OCI-M1 (cell line): Measurements from ENCODE around the gene NINL.
"Not testable (repeated sequence)": the region's sequence is repeated elsewhere in the genome, so short reads cannot be mapped to it uniquely, and the experiment has no call there.

Experiments used
- DNase-seq: peaks from one replicate; lab custom pipeline; 2025; lab: John Stamatoyannopoulos, UW

Gene NINL

DNA sequence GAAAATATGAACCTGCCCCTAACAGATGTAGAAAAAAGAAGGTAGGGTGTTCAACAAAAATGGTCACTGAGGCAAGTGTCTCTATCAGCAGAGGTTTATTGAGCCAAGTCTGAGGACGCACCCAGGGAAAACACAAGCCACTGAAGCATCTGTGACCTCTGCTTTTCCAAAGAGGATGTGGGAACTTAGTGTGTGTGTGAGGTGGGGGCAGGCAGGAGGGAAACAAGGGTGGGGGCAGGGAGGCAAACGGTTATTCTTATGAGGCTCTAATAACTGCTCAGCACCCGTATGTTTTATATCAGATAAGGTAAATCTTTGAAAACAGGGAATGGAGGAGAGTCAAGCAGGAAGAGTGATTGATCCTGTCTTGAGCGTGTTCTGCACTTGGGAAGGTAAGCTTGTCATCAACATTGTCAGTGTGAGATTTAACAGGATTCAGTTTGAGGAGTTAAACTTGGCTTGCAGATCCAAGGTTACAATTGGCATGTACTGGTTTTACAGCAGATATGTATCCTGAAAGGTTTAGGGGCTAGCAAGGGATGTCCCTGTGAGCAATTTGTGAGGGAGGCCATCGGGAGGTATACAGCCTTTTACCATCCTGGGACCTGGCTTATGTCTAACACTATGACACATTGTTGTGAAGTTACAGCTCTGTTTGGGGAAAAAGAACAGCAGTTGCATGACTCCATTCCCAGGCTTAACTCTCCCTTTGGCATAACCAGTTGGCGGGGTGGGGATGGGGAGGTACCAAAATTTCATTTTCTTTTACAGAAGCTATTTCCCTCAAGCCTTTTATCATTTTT lies 33.7 kb downstream of the NINL start:
- no peak for DNase-seq

DNA sequence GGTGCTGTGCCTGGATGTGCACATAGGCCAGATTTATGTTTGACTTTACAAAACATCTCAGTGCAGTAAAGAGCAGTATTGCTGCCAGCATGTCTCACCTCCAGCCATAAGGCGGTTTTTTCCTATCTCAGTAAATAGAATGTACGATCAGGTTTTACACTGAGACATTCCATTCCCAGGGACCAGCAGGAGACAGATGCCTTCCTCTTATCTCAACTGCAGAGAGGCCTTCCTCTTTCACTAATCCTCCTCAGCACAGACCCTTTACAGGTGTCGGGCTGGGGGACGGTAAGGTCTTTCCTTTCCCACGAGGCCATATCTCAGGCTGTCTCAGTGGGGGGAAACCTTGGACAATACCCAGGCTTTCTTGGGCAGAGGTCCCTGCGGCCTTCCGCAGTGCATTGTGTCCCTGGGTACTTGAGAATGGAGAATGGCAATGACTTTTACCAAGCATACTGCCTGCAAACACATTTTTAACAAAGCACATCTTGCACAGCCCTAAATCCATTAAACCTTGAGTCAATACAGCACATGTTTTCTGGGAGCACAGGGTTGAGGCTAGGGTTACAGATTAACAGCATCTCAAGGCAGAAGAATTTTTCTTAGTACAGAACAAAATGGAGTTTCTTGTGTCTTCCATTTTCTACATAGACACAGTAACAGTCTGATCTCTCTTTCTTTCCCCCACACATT lies 34.5 kb downstream of the NINL start:
- DNase-seq: not testable (repeated sequence)

DNA sequence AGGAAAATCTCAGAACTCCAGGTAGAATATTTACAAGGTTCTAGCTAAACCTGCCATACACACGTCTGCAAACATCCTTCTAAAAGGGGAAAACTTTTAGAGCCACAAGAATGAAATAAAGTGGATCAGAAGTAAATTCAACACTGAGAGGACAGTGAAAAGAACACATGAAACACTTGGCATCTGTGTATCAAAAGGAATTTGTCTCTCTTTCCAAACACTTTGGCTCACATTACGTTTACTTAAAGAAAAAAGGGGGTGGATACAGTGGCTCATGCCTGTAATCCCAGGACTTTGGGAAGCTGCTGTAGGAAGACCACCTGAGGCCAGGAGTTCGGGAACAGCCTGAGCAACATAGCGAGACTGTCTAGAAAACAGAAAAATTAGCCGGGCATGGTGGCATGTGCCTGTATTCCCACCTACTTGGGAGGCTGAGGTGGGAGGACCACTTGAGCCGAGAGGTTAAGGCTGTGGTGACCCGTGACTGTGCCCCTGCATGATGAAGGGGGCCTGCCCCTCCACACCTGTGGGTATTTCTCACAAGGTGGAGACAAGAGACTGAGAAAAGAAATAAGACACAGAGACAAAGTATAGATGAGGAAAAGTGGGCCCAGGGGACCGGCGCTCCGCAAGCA lies 35.4 kb downstream of the NINL start:
- DNase-seq: no peak

DNA sequence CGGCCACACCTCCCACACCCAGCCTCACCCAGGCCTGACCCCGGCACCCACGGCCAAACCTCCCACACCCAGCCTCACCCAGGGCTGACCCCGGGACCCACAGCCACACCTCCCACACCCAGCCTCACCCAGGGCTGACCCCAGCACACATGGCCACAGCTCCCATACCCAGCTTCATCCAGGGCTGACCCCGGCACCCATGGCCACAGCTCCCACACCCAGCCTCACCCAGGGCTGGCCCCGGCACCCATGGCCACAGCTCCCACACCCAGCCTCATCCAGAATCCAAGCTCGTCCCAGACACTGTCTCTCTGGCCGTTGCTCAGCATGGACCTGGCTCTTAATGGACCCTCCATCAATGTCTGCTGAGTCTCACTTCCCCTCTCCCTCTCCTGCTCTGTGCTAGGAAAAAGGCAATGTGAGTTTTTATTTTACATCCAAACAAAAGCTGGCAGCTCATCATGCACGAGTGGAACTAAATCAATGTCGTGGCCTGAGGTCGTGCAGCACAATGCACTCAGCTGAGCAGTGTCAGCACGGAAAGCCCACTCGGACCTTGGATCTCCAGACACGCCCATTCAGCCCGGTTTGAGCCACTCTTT lies 36.1 kb downstream of the NINL start:
- no peak for DNase-seq

DNA sequence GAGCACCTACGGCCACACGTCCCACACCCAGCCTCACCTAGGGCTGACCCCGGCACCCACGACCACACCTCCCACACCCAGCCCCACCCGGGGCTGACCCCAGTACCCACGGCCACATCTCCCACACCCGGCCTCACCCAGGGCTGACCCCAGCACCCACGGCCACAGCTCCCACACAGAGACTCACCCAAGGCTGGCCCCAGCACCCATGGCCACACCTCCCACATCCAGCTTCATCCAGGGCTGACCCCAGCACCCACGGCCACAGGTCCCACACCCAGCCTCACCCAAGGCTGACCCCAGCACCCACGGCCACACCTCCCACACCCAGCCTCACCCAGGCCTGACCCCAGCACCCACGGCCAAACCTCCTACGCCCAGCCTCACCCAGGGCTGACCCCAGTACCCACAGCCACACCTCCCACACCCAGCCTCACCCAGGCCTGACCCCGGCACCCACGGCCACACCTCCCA lies 36.7 kb downstream of the NINL start:
- DNase-seq: no peak

DNA sequence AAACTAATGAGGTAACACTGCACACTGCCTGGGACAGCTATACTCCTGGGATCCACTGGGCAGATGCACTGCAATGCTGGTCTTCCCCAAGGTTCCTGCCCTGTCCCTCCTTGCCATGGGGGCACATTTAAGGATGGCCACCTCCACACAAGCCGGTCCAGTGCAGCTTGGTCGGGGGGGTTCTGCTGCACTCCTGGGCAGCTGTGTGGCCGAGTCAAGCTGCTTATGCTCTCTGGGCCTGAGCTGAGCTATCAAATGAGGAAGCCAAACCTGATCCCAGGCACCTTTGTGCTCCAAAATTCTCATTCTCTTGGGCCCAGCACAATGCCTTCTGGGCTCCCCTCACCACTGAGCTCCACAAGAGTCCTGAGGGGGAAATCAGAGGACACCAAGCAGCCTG lies 37.3 kb downstream of the NINL start:
- DNase-seq: no peak

DNA sequence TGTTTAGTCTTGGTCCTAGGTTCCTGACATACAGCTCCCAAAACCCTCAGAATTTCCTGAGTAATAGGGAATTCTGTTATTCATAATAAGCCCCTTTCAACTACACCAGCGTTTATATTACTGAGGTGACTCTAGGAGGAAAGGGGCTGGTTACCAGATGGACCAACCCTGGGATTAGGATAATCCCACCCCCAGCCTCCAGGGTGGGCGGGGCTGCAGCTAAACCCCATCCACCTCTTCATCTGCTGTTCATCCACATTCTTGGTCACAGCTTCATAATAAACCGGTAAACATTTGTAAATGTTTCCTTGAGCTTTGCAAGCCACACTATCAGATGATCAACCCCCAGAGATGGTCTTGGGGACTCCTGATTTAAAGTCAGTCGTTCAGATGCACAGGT lies 38.3 kb downstream of the NINL start:
- DNase-seq: no peak

DNA sequence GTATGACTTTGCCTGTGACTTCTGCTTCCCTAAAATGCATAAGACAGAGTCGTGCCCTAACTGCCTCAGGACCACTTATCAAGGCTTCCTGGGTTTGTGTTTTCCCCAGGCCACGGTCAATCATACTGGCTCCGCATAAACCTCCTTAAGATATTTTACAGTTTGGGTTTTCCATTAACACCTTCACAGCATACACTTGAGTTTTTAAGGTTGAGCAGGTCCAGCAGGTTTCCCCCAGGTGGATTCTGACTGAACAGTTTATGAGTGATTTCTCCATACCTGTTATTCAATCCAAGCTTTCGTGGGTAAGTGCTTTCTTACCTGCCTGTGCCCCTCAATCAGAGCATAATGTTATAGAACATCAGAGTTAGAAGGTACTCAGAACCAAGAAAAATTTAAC lies 39.3 kb downstream of the NINL start:
- no peak for DNase-seq

DNA sequence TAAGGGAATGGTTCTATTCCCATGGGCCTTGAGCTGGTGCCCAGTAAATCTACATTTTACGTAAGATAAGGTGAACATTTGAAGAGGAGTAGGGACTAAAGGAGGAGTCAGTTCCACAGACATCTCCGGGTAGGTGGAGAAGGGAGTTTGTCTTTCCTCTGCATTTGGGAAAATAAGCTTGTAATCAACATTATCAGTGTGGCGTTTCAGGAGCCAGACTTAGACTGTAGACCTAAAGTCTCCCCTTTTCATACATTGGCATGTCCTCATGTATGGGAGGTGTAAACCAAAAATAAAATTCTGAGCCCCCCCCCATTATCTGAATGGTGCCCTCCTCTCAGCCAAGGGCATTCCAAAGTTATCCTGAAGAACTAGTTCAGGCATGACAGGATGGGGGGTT lies 40.2 kb downstream of the NINL start:
- no peak for DNase-seq

DNA sequence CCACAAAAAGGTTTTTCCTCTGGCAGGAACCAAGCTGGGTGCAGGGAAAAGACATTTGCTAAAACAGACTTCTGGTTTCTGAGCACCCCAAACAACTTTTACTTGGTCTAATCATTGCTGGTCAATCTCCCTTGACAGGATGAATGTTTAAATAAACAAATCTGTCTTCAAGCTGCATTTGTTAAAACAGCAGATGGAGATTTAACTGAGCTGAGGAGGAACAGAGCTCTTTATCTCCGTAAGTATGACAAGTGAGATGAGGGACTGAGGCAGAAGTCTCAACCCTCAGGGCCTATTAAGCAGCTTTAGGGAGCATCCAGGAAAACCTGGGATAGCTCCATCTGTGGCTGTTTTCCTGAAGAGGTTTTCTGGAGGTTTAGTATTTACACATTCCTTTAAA lies 40.6 kb downstream of the NINL start:
- DNase-seq: no peak

DNA sequence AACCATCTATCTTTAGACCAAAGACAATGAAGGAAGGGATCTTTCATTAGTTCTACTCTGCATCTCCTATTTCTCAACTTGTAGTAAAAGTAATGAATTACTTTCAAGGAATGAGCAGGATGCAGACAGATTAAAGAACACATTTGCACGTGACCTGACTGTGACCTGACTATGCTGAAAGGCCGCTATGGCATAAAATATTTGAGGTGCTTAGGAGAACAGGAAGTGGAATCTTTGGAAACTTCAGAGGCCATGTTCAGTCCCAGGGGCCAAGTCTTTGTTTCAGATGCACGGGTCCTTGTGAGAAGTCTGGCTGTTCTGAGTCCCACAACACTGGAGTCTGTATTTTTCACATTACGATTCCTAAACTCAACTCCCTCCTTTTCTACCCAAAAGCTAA lies 41.0 kb downstream of the NINL start:
- DNase-seq: no peak

DNA sequence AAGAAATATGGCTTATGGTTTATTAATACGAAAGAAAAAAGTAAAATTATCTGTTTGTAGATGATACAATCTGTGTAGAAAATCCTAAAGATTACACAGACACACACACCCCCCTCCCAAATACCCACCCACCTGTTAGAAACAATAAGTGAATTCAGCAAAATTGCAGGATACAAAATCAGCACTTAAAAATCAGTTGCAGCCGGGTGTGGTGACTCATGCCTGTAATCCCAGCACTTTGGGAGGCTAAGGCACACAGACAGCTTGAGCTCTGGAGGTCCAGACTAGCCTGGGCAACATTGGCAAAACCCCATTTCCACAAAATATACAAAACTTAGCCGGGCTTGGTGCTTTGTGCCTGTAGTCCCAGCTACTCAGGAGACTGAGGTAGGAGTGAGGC lies 42.3 kb downstream of the NINL start:
- DNase-seq: no peak

DNA sequence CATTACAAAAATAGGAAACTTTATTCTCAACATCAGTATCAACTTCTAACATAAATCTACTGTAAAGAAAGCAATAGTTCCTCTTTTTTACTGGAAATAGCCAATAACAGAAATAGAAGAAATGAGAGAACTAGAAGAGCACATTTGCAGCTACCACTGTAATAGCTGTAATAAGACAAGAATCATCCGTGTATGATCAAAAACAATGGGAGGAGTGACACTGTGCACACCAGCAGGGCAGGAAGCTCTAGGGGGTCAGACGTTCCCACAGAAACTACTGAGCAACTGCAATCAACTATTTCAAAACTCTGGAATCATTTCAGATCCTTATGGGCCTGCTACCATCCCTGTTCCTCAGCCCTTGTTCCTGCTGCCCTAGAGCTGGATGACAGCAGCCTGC lies 43.7 kb downstream of the NINL start:
- DNase-seq: peak; percentile 6

DNA sequence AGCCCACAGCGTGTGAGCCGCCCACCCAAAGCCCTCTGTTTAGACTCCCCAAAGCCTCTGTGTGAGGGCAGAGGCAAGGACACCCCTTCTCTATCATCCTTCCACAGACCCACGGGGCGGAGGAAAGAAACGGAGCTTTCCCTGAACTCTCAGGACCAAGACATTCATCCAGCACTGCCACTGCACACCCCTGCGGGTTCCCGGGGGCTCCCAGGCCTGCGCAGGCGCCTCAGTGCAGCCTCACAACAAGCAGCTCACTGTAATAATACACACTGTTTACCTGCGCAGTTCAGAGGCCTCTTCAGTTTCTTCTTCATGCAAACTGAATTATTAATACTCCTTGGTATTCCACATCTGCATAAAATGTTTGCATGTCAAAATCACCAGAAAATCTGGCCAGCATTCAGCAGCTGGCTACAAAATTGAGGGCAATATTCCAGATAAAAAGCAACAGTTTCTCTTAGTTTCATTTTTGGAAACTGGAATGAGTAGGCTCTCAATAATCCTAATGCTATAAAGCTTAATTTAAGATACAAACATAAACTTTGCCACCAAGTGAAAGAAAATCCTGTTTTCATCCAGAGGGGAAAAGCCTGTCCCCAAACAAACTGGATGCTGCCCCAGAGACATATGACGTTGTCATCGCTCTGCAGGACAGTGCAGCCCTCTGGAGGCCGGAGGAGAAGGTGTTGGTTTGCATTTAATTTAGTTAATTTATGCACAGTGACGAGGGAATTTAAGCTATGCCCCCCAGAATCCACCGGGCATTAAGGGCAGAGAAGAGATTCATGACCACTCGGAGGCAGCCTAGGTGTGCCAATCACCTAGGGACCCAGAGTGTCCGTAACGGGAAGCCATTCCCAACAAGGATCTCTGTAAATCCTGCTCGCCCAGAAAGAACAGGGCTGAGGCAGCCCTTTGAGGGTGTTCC lies 45.3 kb downstream of the NINL start:
- DNase-seq: peak; percentile 41

DNA sequence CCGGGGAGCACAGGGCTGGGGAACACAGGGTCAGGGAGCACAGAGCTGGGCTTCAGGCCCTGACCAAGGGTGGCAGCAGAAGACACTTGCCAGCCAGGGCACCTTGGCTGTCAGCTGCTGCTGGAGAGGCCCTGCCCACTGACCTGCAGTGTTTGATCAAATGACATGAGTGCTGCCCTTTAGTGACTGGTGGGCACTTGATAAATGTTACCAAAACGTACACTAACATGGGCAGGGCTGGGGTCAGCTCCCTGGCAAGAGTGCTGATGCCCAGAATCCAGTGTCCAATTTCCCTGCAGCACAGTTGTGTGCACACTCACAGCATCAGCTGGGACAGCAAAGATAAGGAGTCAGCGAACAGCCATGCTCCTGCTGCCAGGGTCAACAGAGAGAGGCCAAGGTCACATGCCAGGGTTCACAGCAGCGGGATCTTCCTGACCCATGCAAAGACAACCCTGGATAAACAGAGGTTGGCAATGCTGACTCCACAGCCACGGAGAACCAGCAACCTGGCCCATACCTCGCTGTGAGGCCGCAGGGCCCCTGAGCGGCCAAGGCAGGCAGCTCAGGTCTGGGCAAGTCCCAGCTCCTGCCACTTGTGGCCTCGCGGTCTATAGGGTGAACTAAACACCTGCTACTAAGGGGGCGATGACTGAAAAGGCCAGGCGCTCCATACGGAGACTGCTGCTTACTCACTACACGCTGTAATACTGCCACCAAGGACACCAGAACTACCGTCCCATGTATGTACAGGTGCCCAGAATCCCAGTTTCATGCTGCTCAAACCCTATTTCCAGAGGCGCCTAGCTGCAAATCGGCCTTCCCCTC lies 46.3 kb downstream of the NINL start:
- DNase-seq: no peak

DNA sequence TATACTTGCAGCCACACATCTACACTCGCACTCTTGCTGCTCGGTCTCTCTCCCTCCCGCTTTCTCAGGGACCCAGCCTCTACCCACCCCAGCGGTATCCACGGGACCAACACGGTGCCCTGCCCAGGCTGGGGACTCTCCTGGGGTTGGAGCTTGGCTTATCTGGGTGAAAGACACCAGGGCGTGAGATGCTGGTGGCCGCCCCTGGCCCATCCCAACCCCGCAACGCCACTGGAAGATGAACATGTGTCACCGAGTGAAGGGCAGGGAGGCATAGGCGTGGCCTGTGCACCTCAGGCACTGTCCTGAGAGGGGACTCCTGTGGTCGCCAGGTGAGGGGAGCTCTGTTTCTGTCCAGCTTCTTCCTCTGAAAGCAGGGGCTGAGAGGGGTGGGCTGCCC lies 47.4 kb downstream of the NINL start:
- DNase-seq: no peak

DNA sequence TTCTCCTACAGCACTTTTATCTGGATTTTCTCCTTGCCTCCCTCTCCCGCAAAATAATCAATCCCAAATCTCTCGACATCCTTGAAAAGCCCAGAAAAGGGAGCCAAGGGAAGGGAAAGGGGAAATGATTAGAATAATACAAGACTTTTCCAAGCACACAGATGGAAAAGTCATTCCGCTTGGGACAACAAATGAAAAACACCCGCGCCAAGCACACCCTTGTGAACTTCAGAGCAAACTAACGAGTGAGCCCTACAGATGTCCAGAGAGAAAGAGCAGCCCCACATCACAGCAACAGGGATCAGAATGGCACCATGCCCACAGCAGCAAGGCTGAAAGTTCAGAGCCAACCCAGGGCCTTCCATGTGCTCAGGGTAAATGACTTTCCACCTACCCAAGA lies 49.6 kb downstream of the NINL start:
- DNase-seq: no peak

DNA sequence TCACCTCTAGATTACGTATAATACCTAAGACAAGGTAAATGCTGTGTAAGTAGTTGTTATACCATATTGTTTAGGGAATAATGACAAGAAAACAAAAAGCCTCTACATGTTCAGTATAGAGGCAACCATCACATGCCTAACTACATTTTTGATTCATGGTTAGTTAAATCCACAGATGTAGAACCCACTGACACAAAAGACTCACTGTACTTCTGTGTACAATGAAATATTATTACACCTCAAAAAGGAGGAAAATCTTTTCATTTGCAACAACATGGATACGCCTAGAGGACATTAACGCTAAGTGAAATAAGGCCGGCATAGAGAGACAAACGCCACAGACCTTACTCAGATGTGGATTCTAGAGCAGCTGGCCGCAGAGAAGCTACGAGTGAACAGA lies 50.5 kb downstream of the NINL start:
- no peak for DNase-seq

DNA sequence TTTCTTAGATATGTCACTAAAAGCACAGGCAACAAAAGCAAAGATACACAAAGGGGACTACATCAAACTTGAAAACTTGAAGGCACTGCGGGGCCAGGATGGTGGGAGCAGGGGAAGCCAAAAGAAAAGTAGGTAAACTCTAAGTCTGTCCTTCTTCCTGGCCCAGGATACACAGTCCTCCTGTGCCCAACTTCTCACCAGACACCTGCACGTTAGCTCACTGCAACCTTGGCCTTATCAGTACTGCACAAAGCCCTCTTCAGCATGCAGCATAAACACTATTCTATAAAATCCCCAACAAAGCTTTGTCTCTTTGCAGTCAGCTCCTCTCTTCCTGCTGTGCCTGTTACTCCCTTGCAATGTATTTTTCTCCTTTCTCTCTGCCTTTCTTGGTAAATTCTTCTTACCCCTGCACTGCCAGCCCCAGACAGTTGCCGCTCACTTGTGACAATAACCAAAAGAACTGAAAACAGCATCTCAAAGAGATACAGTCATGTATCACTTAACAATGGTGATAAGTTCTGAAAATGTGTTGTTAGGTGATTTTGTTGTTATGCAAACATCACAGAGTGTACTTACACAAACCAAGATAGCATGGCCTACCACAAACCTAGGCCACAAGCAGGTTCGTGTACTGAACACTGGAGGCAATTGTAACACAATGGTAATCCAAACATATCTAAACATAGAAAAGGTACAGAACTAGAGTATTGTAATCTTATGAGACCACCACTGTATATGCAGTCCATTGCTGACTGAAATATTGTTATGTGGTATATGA lies 51.2 kb downstream of the NINL start:
- no peak for DNase-seq

DNA sequence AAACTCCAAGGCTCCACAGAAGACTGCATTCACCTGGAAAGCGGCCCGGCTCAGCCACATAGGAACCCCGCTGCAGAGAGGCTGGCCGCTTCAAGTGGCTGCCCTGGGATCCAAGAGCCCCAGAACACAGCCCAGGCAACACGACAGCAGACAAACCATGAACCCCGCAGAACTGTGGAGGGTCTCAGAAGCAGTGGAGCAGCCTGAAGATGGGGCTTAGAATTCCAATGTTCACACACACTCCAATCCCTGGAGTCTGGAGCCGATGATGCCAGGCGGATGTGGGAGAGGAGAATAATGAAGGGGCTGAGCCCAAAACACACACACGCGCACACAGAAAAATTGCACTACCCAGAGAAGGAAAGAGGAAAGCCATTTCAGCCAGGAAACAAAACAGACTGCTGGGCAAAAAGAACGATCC lies 52.4 kb downstream of the NINL start:
- no peak for DNase-seq
